ENCODE data around the gene SLC10A3. TPM values are rescaled to one million over a fixed set of nuclear protein-coding genes. Genes with fewer than 3 reads are reported as not detected.

The SLC10A3 gene
- total and polyA plus RNA-seq, 2 donors from 2014 or later, result 19.0 to 27.3 TPM

DNA sequence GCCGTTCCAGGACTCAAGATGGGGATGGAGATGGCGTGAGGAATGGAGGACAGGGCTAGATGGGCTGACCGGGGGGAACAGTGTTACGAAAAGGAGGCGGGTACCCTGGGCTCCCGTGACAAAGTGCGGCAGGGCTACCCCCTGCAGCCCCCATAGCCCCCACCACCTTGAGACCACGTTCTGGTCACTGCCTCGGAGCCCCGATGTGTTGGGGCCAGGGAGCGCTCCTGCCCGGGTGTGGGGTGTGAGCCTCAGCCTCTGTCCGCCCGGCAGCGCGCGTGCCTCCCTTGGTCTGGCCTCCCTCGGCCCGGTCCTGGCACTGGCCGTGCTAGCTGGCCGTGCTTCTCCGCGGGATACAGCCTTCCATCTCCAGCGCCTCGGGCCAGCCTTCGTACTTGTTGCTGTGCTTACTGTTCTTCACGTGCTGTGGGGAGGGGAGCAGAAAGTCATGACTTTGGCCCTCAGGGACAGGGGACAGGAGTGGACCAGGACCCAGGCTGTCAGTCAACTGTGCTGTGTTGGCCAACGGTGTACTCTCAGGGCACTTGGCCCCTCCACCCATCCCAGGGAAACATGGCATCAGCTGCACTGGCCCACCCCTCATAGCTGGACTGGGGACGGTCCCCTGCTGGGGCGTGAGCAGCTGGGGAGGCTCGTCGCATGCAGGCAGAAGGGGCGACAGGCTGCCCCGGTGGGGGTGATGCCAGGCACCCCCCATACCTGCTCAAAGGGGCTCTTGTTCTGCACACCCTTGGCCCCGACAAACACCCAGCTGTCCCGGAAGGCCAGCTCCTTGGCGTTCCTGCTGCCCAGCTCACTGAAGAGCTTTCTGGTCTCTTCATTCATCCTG is 16.3 kb upstream of the SLC10A3 start:
- Histone ChIP-seq H3K27ac (ENCODE audit: low read depth in 2 of 2, low read length in 2 of 2) (no peak overlapping the region), H3K4me1 (ENCODE audit: control insufficient read depth in 2 of 3, insufficient read depth in 2 of 3, low read depth in 1 of 3, low read length in 3 of 3) (no peaks in the 10 kb centered on the region), H3K4me3 (ENCODE audit: low read length in 3 of 3) (no peak overlapping the region), H3K27me3 (ENCODE audit: control insufficient read depth, insufficient read depth, low read length) (no peaks in the 10 kb centered on the region), H3K36me3 (ENCODE audit: control insufficient read depth in 2 of 3, insufficient read depth in 3 of 3, low read length in 3 of 3) (no peaks in the 10 kb centered on the region), H3K9me3 (ENCODE audit: control insufficient read depth in 2 of 3, insufficient read depth in 1 of 3, low read length in 3 of 3) (no peaks in the 10 kb centered on the region), H3K9ac (ENCODE audit: low read length in 3 of 3) (no peak overlapping the region)
- TF ChIP-seq, protein P1, sequence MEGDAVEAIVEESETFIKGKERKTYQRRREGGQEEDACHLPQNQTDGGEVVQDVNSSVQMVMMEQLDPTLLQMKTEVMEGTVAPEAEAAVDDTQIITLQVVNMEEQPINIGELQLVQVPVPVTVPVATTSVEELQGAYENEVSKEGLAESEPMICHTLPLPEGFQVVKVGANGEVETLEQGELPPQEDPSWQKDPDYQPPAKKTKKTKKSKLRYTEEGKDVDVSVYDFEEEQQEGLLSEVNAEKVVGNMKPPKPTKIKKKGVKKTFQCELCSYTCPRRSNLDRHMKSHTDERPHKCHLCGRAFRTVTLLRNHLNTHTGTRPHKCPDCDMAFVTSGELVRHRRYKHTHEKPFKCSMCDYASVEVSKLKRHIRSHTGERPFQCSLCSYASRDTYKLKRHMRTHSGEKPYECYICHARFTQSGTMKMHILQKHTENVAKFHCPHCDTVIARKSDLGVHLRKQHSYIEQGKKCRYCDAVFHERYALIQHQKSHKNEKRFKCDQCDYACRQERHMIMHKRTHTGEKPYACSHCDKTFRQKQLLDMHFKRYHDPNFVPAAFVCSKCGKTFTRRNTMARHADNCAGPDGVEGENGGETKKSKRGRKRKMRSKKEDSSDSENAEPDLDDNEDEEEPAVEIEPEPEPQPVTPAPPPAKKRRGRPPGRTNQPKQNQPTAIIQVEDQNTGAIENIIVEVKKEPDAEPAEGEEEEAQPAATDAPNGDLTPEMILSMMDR (IDR thresholded peaks at IDR 0.05; ENCODE audit: borderline replicate concordance, extremely low read depth, insufficient read depth), result no peak
- DNase-seq, result peak in 1 of 5 donors; percentile 72
- no peak for FAIRE-seq
- intact Hi-C loops (cut with DNase I), result no loop called here

DNA sequence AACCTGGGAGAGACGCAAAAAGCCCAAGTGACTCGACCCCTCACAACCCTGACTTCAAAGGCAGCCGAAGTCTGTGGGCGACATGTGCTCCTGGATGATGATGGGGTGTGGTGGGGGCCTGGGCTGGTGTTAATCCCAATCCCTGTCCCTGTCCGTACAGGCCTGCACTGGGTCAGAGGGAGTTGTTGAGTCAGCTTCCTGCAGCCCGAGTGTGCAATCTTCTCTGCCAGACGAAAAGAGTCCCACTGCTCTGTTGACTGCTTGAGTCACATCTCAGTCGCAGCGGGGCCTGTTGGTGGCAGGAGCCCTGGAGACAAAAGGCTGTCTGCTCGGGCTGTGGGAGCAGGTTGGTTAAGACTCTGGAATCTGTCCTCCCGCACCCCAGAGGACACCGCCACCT is 15.3 kb upstream of the SLC10A3 start:
- DNase-seq, result no peak

GRCh38 chrX:154502989-154503388 is 12.6 kb upstream of the SLC10A3 start:
- DNase-seq (no peak), FAIRE-seq (no peak)
- H3K4me3 ChIP-seq (ENCODE audit: low read length in 3 of 3), result no peak overlapping the region
- no peak overlapping the region for H3K9ac ChIP-seq (ENCODE audit: low read length in 3 of 3)
- H3K4me1 ChIP-seq (ENCODE audit: control insufficient read depth in 2 of 3, insufficient read depth in 2 of 3, low read depth in 1 of 3, low read length in 3 of 3), result no peaks in the 10 kb centered on the region
- TF ChIP-seq, protein P1 (IDR thresholded peaks at IDR 0.05; ENCODE audit: borderline replicate concordance, extremely low read depth, insufficient read depth), result no peak
- H3K9me3 ChIP-seq (ENCODE audit: control insufficient read depth in 2 of 3, insufficient read depth in 1 of 3, low read length in 3 of 3), result no peaks in the 10 kb centered on the region
- H3K27ac ChIP-seq (ENCODE audit: low read depth in 2 of 2, low read length in 2 of 2), result no peak overlapping the region
- no peaks in the 10 kb centered on the region for H3K36me3 ChIP-seq (ENCODE audit: control insufficient read depth in 2 of 3, insufficient read depth in 3 of 3, low read length in 3 of 3)
- no peaks in the 10 kb centered on the region for H3K27me3 ChIP-seq (ENCODE audit: control insufficient read depth, insufficient read depth, low read length)
- intact Hi-C loops (cut with DNase I), result no loop called here

More for the DNA sequence above, 15.3 kb upstream of the SLC10A3 start:
- intact Hi-C loops (cut with DNase I), result no loop called here
- H3K9ac ChIP-seq (ENCODE audit: low read length in 3 of 3), result no peak overlapping the region
- no peaks in the 10 kb centered on the region for H3K36me3 ChIP-seq (ENCODE audit: control insufficient read depth in 2 of 3, insufficient read depth in 3 of 3, low read length in 3 of 3)
- FAIRE-seq, result no peak
- no peaks in the 10 kb centered on the region for H3K9me3 ChIP-seq (ENCODE audit: control insufficient read depth in 2 of 3, insufficient read depth in 1 of 3, low read length in 3 of 3)
- TF ChIP-seq, protein P1 (IDR thresholded peaks at IDR 0.05; ENCODE audit: borderline replicate concordance, extremely low read depth, insufficient read depth), result no peak
- H3K4me3 ChIP-seq (ENCODE audit: low read length in 3 of 3), result no peak overlapping the region
- no peak overlapping the region for H3K27ac ChIP-seq (ENCODE audit: low read depth in 2 of 2, low read length in 2 of 2)
- no peaks in the 10 kb centered on the region for H3K27me3 ChIP-seq (ENCODE audit: control insufficient read depth, insufficient read depth, low read length)
- no peaks in the 10 kb centered on the region for H3K4me1 ChIP-seq (ENCODE audit: control insufficient read depth in 2 of 3, insufficient read depth in 2 of 3, low read depth in 1 of 3, low read length in 3 of 3)
